Endometrium (tissue), 2 donors: ENCODE data around the gene REEP6.

Experiments
- FAIRE-seq: peaks from 2 replicates; lab custom pipeline; 2012; peaks lifted over from hg19 to GRCh38; lab: Jason Lieb, UNC
- donor health status: control.
- donor health status: control.

Gene REEP6

GRCh38 chr19:1456121-1456900 is 34.7 kb upstream of the REEP6 start:
- FAIRE-seq = no peak

DNA sequence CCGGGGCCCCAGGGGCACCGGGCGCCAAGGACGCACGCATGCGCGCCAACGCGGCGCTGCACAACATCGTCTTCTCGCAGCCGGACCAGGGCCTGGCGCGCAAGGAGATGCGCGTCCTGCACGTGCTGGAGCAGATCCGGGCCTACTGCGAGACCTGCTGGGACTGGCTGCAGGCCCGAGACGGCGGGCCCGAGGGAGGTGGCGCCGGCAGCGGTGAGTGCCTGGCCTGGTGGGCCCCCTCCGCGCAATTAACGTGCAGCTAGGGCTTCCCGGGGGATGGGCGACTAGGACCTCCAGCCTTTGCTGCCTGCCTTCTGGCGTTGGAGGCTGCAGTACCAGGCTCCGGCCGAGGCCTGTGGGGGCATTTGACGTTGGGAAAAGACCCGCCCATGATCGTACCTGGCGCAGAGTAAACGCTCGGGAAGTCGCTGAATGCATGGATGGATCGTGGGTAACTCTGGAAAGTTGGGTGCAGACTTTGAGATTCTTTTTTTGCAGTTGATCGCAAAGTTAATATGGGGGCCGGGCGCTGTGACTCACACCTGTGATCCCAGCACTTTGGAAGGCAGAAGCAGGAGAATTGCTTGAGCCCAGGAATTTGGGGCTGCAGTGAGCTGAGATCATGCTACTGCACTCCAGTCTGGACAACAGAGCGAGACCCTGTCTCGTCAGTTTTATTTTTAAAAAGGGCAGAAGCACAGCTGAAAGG is 33.8 kb upstream of the REEP6 start:
- FAIRE-seq = no peak

GRCh38 chr19:1457892-1458291 is 33.1 kb upstream of the REEP6 start:
- FAIRE-seq = no peak

DNA sequence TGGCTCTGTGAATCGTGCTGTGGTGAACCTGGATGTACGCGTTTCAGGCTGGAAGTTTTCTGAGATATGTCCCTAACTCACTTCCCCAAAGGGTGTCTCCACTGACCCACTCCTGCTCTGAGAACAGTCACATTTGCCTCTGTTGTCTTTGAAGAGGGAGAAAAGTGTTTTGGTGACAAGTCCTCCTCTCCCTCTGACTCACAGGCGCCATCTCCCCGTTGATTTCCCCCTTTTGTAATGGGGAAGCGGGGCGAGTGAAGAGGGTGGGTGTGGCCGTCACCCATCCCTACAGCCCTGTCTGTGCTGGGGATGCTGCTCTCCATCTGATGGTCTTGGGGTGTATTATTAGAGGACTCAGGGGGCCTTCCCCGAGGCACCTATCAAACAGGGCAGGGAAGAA is 31.5 kb upstream of the REEP6 start:
- no peak for FAIRE-seq

GRCh38 chr19:1460033-1460995 is 30.7 kb upstream of the REEP6 start:
- FAIRE-seq = no peak

- FAIRE-seq = no peak
These were observed 29.1 kb upstream of the REEP6 start for GRCh38 chr19:1461862-1462261.

GRCh38 chr19:1465191-1466016 is 25.6 kb upstream of the REEP6 start:
- FAIRE-seq = no peak

- FAIRE-seq = no peak
These were observed 24.9 kb upstream of the REEP6 start for GRCh38 chr19:1466018-1466460.

DNA sequence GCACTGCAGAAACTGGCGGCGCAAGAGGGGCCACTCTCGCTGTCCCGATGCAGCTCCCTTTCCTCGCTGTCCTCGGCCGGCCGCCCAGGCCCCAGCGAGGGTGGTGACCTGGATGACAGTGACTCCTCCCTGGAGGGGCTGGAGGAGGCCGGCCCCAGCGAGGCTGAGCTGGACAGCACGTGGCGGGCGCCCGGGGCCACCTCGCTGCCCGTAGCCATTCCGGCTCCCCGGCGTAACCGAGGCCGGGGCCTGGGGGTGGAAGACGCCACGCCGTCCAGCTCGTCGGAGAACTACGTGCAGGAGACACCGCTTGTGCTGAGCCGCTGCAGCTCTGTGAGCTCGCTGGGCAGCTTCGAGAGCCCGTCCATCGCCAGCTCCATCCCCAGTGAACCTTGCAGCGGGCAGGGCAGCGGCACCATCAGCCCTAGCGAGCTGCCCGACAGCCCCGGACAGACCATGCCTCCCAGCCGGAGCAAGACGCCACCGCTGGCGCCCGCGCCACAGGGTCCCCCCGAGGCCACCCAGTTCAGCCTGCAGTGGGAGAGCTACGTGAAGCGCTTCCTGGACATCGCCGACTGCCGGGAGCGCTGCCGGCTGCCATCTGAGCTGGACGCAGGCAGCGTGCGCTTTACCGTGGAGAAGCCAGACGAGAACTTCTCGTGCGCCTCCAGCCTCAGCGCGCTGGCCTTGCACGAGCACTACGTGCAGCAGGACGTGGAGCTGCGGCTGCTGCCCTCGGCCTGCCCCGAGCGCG is 24.3 kb upstream of the REEP6 start:
- no peak for FAIRE-seq

- no peak for FAIRE-seq
These were observed 23.8 kb upstream of the REEP6 start for GRCh38 chr19:1467215-1467489.

GRCh38 chr19:1467490-1468273 is 23.3 kb upstream of the REEP6 start:
- FAIRE-seq = no peak

DNA sequence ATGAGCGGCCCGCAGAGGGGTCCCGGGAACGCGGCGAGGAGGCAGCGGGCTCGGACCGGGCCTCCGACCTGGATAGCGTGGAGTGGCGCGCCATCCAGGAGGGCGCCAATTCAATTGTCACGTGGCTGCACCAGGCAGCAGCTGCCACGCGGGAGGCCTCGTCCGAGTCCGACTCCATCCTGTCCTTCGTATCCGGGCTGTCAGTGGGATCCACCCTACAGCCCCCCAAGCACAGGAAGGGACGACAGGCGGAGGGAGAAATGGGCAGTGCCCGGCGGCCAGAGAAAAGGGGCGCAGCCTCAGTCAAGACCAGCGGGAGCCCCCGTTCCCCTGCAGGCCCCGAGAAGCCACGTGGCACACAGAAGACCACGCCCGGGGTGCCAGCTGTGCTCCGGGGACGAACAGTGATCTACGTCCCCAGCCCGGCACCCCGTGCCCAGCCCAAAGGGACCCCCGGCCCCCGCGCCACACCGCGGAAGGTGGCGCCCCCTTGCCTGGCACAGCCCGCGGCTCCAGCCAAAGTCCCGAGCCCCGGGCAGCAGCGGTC is 22.6 kb upstream of the REEP6 start:
- FAIRE-seq = no peak

GRCh38 chr19:1468821-1469254 is 22.1 kb upstream of the REEP6 start:
- no peak for FAIRE-seq

DNA sequence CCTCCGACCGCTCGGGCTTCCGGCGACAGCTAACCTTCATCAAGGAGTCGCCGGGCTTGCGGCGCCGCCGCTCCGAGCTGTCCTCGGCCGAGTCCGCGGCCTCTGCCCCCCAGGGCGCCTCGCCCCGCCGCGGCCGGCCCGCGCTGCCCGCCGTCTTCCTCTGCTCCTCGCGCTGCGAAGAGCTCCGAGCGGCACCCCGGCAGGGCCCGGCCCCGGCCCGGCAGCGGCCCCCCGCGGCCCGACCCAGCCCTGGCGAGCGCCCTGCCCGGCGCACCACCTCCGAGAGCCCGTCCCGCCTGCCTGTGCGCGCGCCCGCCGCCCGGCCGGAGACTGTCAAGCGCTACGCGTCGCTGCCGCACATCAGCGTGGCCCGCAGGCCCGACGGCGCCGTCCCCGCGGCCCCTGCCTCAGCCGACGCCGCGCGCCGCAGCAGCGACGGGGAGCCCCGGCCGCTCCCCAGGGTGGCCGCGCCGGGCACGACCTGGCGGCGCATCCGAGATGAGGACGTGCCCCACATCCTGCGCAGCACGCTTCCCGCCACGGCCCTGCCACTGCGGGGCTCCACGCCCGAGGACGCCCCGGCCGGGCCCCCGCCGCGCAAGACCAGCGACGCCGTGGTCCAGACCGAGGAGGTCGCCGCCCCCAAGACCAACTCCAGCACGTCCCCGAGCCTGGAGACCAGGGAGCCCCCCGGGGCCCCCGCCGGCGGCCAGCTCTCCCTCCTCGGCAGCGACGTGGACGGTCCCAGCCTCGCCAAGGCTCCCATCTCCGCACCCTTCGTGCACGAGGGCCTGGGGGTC is 21.5 kb upstream of the REEP6 start:
- FAIRE-seq = no peak

DNA sequence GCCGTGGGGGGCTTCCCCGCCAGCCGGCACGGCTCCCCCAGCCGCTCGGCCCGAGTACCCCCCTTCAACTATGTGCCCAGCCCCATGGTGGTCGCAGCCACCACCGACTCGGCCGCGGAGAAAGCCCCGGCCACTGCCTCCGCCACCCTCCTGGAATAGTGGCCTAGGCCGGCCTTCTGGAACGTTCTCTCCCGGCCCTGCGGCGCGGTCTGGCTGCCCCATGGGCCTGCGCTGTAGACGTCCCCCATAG is 21.0 kb upstream of the REEP6 start:
- no peak for FAIRE-seq

GRCh38 chr19:1470305-1471009 is 20.5 kb upstream of the REEP6 start:
- FAIRE-seq = no peak

GRCh38 chr19:1471010-1471514 is 19.9 kb upstream of the REEP6 start:
- no peak for FAIRE-seq

DNA sequence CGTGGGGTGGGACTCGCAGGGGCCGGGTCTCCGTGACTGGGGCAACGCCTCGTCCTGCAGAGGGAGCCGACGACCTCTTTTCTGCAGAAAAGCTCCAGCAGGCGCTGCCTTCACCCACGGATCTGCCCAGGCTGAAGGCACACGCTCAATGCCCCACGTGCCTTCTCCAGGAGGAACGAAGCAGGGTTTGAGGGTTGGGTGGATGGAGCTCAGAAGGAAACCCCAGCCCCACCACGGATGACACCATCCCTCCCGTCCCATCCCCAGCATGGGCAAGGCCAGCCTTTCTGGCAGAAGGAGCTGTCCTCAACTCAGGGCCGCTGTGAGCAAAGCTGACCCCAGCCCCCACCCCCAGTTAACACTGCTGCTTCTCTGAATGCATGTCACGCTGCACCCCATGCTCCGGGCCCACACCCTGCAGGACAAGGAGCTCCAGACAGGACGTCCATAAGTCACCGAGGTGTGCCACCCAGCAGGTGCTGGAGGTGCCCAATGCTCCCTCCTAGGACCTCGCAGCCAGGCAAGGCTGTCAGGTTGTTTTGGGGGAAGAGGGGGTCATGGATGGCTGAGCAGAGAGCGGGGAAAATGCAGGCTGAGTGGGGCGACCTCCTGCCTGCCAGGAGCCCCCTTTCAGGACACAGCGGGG is 19.3 kb upstream of the REEP6 start:
- no peak for FAIRE-seq
